Putamen (tissue), 1 donor: Measurements from ENCODE around the gene TMA7.

ENCODE experiments used
- DNase-seq: peaks from one replicate; pipeline ENCODE4 v3.0.0-alpha.2; 2016; ENCODE audit warnings: low spot score

Gene TMA7

DNA sequence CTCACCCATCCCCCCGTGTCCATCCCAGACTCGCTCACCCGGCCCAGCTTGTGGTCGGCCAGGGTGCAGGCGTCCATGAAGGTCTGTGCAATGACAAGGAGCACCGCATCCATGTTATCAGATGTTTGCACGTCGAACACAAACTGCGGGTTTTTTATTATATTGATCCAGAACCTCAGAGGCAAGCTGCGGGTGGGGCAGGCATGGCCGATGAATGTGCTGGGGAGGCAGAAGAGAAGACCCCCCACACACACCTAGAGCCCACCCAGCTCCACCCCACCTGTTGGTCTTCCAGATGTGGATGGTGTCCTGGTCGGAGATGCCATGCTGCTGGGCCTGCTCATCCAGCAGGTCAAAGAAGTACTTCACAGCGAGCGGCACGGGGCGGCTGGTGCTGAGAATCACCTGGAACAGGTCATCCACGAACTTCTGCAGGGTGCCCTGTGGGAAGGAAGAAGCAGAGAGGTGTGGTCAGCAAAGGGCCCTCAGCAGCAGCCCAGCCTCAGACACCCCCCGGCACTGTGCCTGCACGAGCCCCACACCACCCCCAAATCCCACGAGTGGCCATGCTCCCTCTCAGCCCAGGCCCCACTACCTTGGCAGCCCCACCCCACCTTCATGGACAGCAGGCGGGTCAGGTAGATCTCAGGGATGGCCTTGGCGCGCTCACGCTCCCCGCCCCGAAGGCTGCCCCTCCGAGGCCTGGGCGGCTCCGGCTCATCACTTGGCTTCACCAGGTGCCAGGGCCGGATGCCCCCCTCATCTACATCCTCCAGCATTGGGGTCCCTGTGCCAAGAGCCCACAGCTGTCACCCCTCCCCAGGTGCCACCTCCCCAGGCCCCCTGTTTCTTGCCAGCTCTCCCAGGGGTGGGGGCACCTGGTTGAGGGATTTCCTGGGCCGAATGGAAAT lies 30.5 kb upstream of the TMA7 start:
- DNase-seq: no peak

DNA sequence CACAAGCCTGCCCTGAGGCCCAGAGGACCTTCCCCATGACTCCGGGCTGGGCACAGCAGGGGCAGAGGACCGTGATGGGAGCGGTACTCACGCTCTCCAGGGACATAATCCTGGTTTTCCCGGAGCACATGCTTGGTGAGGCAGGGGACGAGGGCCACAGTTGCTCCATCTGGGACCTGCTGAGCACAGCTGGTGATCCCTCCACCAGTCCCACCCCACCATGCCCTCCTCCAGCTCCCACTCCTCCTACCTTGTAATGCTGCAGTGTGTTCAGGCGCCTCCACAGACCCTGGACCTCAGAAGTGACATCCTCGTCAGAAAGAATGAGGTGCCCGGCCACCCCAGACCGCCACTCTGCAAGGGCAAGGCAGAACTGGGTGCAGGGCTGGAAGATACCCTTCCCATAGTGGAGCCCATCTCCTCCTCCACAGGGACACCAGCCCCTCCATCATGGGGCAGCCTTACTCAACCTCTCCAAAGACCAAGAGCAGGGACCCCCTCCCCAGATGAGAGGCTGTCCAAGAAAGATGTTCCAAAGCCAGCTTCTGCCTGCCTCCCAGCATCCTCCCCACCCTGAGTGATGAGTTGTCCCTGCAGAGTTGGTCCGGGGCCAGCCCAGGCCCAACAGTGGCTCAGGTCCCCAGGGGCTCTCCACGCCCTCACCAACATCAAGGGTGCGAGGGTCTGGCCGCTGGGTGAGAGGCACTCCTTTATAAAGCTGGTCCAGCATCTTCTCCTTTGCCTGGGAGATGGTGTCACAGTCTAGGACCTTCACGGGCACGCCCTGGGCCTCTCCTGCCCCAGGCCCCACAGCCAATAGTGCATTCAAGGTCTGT lies 29.6 kb upstream of the TMA7 start:
- no peak for DNase-seq

DNA sequence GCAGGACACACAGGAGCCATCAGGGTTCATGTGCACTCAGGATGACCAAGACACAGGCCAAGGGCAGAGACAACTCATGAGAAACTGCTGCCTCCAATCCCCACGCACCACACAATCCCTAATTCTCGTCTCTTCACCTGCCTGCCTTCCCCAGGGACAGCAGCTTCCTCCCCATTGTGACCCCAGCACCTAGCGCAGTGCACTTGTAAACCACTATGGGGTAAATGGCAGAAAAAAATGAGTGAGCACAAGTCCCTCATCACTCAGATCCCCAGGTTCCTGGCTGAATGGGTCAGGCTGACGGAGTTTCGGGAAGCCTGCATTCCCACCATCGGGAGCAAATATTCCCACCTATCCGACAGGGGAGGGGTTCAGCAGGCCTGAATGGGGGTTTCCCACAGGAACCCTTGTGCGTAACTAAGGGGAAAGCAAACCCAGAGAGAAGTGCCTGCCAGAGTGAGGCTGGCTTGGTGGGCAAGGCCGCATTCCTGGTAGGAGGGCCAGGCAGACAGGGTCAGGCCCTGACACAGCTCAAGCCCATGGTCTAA lies 28.9 kb upstream of the TMA7 start:
- no peak for DNase-seq

DNA sequence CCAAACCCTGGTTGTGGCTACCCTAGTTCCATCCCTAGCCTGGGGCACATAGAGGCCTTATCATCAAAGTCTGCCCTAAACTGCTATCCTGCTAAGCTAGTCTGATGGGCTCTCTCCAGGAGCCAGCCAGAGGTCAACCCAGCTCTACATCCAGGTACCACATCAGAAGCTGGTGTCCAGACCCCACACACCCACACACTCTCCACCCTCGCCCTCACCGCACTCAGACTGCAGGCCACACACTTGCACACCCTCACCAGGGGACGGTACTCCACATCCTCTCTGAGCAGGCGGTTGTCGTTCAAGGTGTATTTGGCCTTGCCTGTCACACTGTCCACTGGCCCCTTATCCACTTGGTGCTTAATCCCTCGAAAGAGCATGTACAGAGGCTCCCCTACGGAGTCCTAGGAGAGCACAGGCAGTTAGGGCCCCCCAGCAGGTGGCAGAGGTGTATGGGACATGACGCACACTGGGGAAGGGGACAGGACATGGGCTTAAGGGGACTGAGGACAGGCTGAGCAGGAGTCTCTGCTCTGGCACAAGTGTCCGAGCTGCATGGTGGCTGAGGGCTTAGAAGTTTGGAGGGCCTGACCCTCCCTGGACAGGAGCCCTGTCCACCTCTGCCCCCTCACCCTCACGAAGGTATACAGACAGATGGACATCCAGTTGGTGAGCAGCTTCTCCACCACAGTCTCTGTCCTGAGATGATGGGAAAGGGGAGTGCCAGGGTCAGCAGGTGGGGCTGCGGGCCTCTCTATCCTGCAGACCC lies 28.3 kb upstream of the TMA7 start:
- no peak for DNase-seq

DNA sequence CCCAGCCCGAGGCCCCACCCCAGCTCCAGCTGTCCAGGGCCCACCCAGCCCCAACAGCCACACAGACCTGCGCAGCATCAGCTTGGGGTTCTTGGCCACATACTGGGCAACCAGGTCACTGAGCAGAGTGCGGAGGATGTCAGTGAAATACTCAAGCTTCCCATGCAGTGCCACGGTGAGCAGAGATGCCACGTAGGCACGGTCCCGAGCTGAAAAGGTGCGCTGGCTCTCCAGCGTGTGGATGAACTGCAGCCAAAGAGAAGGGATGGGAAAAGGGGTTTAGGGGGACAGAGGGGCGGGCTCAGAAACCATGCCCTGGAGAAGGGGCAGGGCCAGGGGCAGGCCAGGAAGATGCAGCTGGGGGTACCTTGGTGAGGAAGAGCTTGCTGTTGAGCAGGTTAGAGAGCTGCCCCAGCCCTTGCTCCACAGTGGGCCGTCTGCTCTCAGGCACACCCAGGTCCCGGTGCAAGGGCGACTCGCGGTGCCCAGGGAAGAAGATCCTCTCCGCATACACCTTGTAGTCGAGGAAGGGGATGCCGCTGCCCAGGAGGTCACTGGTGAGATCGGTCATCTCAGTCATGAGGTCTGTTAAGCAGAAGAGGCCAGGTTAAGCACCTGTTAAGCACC lies 27.6 kb upstream of the TMA7 start:
- no peak for DNase-seq

DNA sequence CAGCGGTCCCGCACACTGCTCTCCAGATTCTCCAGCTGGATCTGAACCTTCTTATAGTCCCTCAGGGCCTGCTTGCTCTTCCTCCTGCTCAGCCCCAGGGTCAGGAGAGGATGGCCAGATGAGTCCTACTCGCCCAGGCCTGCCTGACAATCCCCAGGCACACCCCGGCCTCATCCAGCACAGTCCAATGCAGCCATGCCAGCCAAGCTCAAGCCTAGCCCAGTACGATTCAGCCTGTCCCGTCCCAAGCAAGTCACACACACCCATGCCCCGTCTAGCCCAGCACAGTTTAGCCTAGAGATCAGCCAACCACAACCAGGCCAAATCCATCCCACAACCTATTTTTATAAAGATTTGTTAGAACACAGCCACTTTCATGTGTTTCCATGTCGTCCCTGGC lies 27.0 kb upstream of the TMA7 start:
- no peak for DNase-seq

DNA sequence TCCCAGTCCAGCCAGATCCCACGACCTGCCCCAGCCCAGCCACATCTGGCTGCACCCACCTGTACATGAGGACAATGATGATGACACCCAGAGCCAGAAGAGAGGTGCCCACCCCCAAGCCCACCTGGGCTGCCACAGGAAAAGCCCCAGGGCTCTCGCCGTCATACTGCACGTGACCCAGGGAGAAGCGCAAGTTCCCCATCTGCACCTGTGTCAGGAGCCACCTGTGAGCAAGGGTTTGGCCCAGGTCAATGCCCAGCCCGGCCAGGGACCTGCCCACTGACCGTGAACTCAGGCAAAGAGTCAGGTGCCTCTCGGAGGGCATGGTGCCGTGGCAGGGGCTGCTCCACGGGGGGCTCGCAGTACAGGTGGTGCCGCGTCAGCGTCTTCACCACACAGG lies 26.4 kb upstream of the TMA7 start:
- DNase-seq: no peak

DNA sequence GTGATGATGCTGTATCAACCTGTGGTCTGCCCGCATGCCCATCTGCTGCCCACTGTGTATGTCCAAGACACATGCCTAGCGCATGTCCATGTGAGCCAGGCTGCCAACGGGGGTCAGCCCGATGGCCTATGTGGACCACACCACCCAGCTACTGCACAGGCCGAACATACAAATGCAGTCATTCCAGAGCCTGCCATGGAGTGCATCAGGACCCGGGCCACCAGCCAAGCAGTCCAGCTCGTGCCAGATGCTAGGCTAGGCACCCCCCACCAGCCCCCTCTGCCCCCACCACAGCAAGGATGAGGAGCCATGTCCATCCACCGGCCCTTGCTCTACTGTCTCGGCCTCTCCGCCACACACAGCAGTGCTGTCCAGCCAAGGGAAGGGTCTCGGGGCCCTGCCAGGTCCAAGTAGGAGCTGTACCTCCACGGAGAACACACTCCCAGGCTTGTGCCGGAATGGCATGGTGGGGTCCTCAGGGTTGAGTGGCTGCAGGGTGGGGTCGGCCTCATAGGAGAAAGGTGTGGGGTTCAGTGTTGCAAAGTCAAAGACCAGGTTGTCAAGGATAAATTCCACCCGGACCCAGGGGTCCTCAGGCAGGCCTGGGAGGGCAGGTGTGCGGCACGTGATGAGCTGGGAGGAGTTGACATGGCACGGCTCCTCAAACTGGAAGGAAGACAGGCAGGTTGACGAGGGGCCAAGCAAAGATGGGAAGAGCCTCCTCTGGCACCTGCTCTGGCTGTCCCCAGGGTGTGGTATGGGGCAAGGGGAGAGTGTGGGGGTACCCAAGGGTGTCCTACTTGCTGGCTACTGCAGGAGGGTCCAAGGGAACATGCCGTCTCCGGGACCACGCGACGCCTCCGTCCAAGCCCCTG lies 25.4 kb upstream of the TMA7 start:
- no peak for DNase-seq

DNA sequence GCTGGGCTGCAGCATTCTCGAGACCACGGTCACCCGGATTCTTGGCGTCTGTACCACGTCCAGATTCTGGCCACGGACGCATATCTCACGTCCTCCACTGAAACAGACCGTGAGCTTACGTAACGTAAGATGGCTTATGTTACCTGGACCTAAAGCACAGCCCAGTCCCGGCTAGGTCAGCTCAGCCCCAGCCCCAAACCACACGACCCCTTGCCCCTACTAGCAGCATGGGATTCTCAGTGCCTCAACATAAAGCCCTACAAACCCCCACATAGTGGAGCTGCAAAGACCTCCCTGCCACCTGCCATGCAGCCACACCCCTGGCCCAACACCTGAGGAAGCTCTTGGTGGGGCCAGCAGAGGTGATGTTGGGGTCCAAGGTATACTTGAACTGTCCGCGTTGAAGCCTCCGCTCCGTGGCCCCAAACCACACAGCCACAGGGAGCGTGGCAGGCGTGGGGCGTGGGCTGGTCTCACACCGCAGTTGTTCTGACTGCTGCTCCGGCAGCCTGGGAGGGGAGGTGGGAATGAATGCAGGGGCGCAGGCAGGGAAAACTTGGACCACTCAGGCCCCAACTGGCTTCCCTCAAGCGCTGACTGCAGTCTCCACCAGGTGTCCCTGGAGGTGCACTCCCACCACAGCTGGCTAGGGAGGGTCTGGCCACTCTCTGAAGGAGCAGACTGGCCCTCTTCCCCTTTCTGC lies 24.7 kb upstream of the TMA7 start:
- no peak for DNase-seq

DNA sequence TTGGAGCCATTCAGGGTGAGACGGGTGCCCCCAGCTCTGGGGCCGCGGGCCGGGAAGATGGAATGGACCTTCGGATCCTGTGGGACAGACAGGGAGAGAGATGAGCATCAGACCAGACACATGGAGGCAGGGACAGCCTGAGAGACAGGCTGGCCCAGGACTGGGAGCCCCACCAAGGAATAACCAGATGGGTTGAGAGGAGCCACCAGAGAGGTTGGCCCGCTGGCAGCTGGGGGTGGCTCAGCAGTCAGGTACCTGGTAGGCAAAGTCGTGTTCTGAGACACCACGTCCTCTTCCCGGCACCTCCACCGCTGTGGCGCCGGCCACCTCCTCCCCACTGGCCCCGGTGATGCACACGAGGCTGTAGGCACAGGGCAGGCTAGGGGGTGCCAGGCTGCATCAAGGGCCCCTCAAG lies 24.0 kb upstream of the TMA7 start:
- no peak for DNase-seq

DNA sequence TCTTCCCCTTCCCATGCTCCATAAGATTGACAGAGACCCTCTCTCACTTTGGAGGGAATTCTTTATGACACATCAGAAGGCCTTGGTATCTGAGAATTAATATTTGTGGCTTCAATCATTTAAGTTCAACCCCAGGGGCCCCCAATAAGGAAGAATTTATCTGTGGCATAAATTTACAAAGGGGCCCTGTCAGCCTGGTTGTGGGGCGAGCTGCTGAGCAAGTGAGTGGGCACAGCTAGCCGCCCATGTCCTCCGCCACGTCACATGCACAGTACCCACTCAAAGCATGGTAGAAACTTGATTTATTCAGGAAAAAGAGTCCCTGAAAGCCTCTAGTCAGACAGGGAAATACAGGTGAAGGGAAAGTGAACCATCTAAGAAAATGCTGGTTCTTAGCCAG lies 23.5 kb upstream of the TMA7 start:
- no peak for DNase-seq

DNA sequence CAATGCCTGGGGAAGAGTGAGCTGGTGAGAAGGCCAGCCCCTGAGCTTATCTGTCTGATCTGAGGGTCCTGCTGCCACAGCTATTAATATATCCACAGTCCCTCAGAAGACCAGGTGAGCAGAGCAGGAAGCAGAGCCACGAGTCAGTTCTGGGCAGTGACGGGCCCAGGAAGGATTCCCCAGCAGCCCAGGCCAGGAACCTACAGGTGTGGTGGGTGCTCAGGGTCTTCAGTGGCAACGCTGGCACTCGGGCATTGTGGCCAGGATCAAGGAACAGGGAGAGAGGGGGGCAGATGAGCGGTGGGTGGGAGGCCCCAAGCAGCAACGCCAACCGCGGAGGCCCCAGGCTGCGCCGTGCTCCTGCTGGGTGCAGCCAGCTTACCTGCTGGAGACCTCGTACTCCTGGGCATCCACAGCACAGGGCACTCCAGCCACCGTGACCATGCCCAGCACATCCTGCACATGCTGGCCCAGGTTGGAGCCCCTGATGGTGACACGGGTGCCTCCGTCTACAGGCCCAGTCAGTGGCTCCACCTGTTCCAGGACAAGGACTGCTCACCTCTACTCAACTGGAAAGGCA lies 22.4 kb upstream of the TMA7 start:
- no peak for DNase-seq

DNA sequence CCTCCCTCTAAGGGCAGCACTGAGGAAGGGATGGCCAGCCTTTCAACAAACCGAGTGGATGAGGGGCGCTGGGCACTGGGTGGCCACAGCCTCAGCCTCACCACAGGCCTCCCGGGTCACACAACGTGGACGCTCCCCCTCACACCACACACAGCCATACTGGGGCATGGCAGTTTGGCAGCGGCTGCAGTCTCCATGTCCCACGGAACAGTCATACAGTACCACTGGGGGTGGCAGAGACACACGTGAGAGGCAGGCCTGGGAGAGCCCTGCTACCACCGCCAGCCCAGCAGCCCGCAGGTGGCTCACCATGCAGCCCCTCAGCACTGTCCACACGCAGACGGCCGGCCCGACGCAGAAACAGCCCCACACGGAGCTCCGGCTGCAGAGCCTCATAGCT lies 21.9 kb upstream of the TMA7 start:
- no peak for DNase-seq

DNA sequence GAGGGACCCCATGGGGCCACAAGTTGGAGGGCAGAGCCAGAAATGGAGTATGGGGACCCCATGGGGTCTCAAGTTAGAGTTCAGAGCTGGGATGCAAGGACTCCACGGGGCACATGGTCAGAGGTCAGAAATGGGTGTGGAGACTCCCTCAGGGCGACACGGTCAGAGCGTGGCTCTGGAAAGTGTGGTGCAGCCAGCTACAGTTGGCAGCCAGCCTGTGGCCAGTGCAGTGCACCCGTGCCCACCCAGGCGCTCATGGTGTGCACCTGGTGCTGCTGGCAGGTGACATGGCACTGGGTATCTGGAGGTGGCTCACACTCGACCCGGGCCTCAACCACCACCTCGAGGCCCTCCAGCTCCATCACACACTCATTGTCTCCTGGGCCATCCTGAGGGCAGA lies 21.4 kb upstream of the TMA7 start:
- no peak for DNase-seq

DNA sequence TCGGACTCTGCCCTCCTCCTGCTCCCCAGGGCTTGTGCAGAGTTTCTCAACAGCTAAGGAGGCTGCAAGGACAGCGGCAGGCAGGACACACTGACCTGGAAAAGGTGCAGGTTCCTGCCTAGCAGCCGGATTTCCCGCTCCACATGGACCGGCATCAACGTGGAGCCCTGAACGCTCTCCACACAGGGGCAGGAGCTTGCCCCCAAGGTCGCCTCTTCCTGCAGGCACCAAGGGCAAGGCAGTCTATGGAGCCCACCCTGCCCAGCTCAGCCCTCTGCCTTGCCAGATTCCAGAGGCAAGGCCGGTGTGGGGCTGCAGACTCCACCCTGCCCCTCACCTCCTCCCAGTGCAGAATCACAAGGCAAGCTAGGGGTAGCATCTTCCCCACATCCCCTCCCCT lies 20.9 kb upstream of the TMA7 start:
- DNase-seq: no peak

DNA sequence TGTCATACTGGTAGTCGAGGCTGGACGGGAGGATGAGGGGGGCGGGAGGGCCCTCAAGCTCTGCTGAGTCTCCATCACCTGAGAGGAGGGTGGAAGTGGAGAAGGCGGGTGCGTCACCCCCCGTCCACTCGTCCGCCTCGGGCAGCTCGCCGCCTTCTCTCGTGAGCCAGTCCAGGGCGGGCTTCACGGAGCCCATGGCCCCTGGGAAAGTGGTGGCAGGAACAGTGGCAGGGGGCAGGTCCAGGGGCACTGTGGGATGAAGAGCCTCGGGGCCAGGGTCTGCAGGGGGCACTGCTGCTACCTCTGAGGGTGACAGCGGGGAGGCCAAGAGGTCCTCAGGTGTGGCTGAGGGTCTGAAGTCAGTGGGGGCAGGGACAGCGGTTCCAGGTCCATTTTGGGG lies 20.5 kb upstream of the TMA7 start:
- DNase-seq: no peak

DNA sequence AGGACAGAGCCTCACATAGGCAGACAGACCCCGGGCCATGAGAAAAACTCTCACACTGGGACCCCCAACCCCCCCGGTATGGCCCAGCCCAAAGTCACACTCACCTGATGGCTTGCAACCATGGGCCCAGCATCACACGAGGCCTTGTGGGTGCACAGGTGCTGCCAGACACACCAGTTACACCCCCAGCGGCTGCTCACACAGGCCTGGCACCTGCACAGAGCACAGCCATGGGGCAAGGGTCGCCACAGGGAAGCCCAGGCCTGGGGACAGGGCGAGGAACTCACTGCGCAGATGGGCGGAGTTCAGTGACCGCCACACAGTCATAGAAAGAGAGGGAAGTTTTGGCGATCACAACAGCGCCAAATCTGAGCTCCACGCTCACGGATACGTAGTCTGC lies 19.5 kb upstream of the TMA7 start:
- no peak for DNase-seq

DNA sequence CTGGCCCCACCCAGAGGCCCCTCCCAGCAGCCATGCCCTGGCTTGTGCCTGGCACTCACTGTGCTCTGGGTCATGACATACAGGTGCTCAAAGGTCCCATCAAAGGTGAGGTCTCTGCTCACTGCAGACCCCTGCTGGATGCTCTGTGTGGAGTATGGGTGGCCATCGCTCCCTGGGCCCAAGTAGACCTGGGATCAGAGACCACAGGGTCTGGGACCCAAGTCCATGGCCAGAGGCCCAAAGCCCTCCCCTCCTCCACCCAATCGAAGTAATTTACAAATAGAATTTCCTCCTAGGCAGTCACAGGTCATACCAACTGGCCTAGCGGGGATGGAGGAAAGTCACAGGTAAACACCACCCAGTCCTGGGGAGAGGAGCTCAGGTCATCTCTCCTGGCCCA lies 17.8 kb upstream of the TMA7 start:
- no peak for DNase-seq

DNA sequence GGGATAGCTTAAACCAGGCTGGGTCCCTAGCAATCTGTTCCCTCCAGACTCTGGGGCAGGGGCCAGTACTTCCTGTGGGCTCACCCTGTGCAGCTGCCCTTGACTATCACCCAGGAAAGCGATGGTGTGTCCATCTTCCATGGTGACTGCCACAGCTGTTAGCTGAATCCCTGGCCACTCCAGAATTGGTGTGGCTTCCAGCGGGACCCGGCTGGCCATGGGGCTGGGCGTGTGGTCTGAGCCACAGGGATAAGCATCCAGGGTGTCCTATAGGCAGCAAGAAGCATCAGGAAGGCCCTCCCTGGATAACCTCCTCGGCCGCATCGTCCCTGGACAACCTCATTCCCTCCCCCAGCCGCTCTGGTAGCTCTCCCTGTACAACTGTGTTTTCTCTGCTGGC lies 17.4 kb upstream of the TMA7 start:
- no peak for DNase-seq
